Neural progenitor cell (in vitro differentiated cells): ENCODE results near the gene P2RY6.

ENCODE experiments used
- CTCF ChIP-seq: fragments of 200-600 bp; sonication (generic); IDR thresholded peaks from 2 replicates; pipeline ENCODE4 v1.5.1; 2017; ENCODE audit warnings: antibody characterized with exemption, mild to moderate bottlenecking
- EZH2 ChIP-seq: fragments of 200-600 bp; sonication (generic); IDR thresholded peaks from 2 replicates; pipeline ENCODE4 v1.6.1; 2017; ENCODE audit warnings: antibody characterized with exemption, mild to moderate bottlenecking, moderate library complexity
- EZH2phosphoT487 ChIP-seq: fragments of 200-600 bp; sonication (generic); IDR thresholded peaks from 2 replicates; pipeline ENCODE4 v1.6.1; 2017; ENCODE audit warnings: antibody characterized with exemption

GRCh38 chr11:73317803-73318202 lies 45.7 kb downstream of the P2RY6 start:
- TF ChIP-seq CTCF, result no peak
- no peak for TF ChIP-seq EZH2
- TF ChIP-seq EZH2phosphoT487, result no peak
